ENCODE data around the gene FOXF1.

Gene FOXF1

GRCh38 chr16:86505185-86505898 lies 5.0 kb upstream of the FOXF1 start:
- no peak for DNase-seq

- no peak for DNase-seq
These were observed 4.1 kb upstream of the FOXF1 start for GRCh38 chr16:86505899-86506864.

GRCh38 chr16:86507173-86508027 lies 2.9 kb upstream of the FOXF1 start:
- DNase-seq: no peak

- DNase-seq: no peak
These were observed 2.0 kb upstream of the FOXF1 start for GRCh38 chr16:86508028-86508946.

GRCh38 chr16:86508947-86509758 lies 1.2 kb upstream of the FOXF1 start:
- no peak for DNase-seq

GRCh38 chr16:86509759-86510464 lies 415 bp upstream of the FOXF1 start:
- no peak for DNase-seq

- no peak for DNase-seq
These were observed 1.2 kb downstream of the FOXF1 start for GRCh38 chr16:86511317-86512161.

GRCh38 chr16:86512301-86512859 lies 2.1 kb downstream of the FOXF1 start:
- DNase-seq: no peak

- no peak for DNase-seq
These were observed 2.6 kb downstream of the FOXF1 start for GRCh38 chr16:86512860-86513470.

- DNase-seq: no peak
These were observed 3.3 kb downstream of the FOXF1 start for GRCh38 chr16:86513471-86514277.

- no peak for DNase-seq
These were observed 4.4 kb downstream of the FOXF1 start for GRCh38 chr16:86514481-86515376.

GRCh38 chr16:86515413-86515776 lies 5.1 kb downstream of the FOXF1 start:
- no peak for DNase-seq

- no peak for DNase-seq
These were observed 5.7 kb downstream of the FOXF1 start for GRCh38 chr16:86515777-86516622.

GRCh38 chr16:86516623-86517003 lies 6.3 kb downstream of the FOXF1 start:
- no peak for DNase-seq

GRCh38 chr16:86517033-86517432 lies 6.7 kb downstream of the FOXF1 start:
- DNase-seq: no peak

Data from activated naive CD4-positive, alpha-beta T cell (primary cell).